ENCODE data around the gene RABL2A. TPM values are rescaled to one million over a fixed set of nuclear protein-coding genes. Genes with fewer than 3 reads are reported as not detected.
"Not testable (repeated sequence)": the region's sequence is repeated elsewhere in the genome, so short reads cannot be mapped to it uniquely, and the experiment has no call there.

RABL2A gene
- total and polyA plus RNA-seq, 4 donors = 1.1 to 6.2 (median 4.0) TPM

- WGBS = 7% methylated on average over 84 of the region's 84 CpGs
- not testable (repeated sequence) for H3K9me3 ChIP-seq (ENCODE audit: control insufficient read depth in 4 of 4, low read length in 3 of 4); H3K36me3 ChIP-seq (ENCODE audit: control insufficient read depth in 4 of 4, insufficient read depth in 3 of 4, low read depth in 1 of 4, low read length in 3 of 4); H3K27me3 ChIP-seq (ENCODE audit: control insufficient read depth in 4 of 4, insufficient read depth in 4 of 4, low read length in 3 of 4); H3K4me1 ChIP-seq (ENCODE audit: control insufficient read depth in 4 of 4, insufficient read depth in 4 of 4, low read length in 3 of 4)
- Histone ChIP-seq H3K27ac (ENCODE audit: low read depth in 1 of 2, low read length in 2 of 2) (peak overlapping the region; percentile 70 to 85), H3K4me3 (ENCODE audit: low read depth in 1 of 3, low read length in 3 of 3) (peak overlapping the region in 2 of 3 donors; percentile 56 to 69), H3K9ac (ENCODE audit: low read depth in 1 of 2, low read length in 2 of 2) (peak overlapping the region in 1 of 2 donors; percentile 53)
- TF ChIP-seq RXRA (IDR thresholded peaks at IDR 0.05) = peak; percentile 66 to 89
- TF ChIP-seq HNF4A (conservative IDR thresholded peaks at IDR 0.05) = peak in 1 of 2 donors; percentile 8
- TF ChIP-seq SP1 (IDR thresholded peaks at IDR 0.05) = peak; percentile 42
- DNase-seq (ENCODE audit: low spot score) = peak; percentile 72
Measured at GRCh38 chr2:113603467-113604084, 23.5 kb upstream of the RABL2A start.

GRCh38 chr2:113604085-113604477, 23.0 kb upstream of the RABL2A start:
- WGBS = 2% methylated on average over 20 of the region's 20 CpGs
- H3K4me3 ChIP-seq (ENCODE audit: low read depth in 1 of 3, low read length in 3 of 3) = peak overlapping the region in 2 of 3 donors; percentile 52 to 59

GRCh38 chr2:113604661-113605060, 22.4 kb upstream of the RABL2A start:
- not testable (repeated sequence) for H3K4me1 ChIP-seq (ENCODE audit: control insufficient read depth in 4 of 4, insufficient read depth in 4 of 4, low read length in 3 of 4); H3K9me3 ChIP-seq (ENCODE audit: control insufficient read depth in 4 of 4, low read length in 3 of 4); H3K27me3 ChIP-seq (ENCODE audit: control insufficient read depth in 4 of 4, insufficient read depth in 4 of 4, low read length in 3 of 4); H3K27ac ChIP-seq (ENCODE audit: low read depth in 1 of 2, low read length in 2 of 2); H3K4me3 ChIP-seq (ENCODE audit: low read depth in 1 of 3, low read length in 3 of 3); H3K36me3 ChIP-seq (ENCODE audit: control insufficient read depth in 4 of 4, insufficient read depth in 3 of 4, low read depth in 1 of 4, low read length in 3 of 4); H3K9ac ChIP-seq (ENCODE audit: low read depth in 1 of 2, low read length in 2 of 2); DNase-seq (ENCODE audit: low spot score)
- WGBS = 75% methylated on average over 5 of the region's 5 CpGs

More at GRCh38 chr2:113604085-113604477, 23.0 kb upstream of the RABL2A start:
- not testable (repeated sequence) for H3K9me3 ChIP-seq (ENCODE audit: control insufficient read depth in 4 of 4, low read length in 3 of 4); H3K27me3 ChIP-seq (ENCODE audit: control insufficient read depth in 4 of 4, insufficient read depth in 4 of 4, low read length in 3 of 4); H3K4me1 ChIP-seq (ENCODE audit: control insufficient read depth in 4 of 4, insufficient read depth in 4 of 4, low read length in 3 of 4); H3K9ac ChIP-seq (ENCODE audit: low read depth in 1 of 2, low read length in 2 of 2); H3K36me3 ChIP-seq (ENCODE audit: control insufficient read depth in 4 of 4, insufficient read depth in 3 of 4, low read depth in 1 of 4, low read length in 3 of 4)
- peak; percentile 13 to 59 for TF ChIP-seq RXRA (IDR thresholded peaks at IDR 0.05)
- TF ChIP-seq MAX (IDR thresholded peaks at IDR 0.05) = peak; percentile 67
- peak; percentile 85 to 87 for TF ChIP-seq RAD21 (IDR thresholded peaks at IDR 0.05)
- peak; percentile 22 for TF ChIP-seq NR2F2 (IDR thresholded peaks at IDR 0.05)
- TF ChIP-seq SP1 (IDR thresholded peaks at IDR 0.05) = peak; percentile 55
- peak in 1 of 2 donors; percentile 13 for TF ChIP-seq HNF4A (conservative IDR thresholded peaks at IDR 0.05)
- TF ChIP-seq FOXA2 (IDR thresholded peaks at IDR 0.05) = peak; percentile 33
- TF ChIP-seq YY1 (IDR thresholded peaks at IDR 0.05) = peak; percentile 42
- TF ChIP-seq, protein P1, sequence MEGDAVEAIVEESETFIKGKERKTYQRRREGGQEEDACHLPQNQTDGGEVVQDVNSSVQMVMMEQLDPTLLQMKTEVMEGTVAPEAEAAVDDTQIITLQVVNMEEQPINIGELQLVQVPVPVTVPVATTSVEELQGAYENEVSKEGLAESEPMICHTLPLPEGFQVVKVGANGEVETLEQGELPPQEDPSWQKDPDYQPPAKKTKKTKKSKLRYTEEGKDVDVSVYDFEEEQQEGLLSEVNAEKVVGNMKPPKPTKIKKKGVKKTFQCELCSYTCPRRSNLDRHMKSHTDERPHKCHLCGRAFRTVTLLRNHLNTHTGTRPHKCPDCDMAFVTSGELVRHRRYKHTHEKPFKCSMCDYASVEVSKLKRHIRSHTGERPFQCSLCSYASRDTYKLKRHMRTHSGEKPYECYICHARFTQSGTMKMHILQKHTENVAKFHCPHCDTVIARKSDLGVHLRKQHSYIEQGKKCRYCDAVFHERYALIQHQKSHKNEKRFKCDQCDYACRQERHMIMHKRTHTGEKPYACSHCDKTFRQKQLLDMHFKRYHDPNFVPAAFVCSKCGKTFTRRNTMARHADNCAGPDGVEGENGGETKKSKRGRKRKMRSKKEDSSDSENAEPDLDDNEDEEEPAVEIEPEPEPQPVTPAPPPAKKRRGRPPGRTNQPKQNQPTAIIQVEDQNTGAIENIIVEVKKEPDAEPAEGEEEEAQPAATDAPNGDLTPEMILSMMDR (IDR thresholded peaks at IDR 0.05; ENCODE audit: low read depth, low read length, missing input control) = peak; percentile 96
- TF ChIP-seq, protein P2, sequence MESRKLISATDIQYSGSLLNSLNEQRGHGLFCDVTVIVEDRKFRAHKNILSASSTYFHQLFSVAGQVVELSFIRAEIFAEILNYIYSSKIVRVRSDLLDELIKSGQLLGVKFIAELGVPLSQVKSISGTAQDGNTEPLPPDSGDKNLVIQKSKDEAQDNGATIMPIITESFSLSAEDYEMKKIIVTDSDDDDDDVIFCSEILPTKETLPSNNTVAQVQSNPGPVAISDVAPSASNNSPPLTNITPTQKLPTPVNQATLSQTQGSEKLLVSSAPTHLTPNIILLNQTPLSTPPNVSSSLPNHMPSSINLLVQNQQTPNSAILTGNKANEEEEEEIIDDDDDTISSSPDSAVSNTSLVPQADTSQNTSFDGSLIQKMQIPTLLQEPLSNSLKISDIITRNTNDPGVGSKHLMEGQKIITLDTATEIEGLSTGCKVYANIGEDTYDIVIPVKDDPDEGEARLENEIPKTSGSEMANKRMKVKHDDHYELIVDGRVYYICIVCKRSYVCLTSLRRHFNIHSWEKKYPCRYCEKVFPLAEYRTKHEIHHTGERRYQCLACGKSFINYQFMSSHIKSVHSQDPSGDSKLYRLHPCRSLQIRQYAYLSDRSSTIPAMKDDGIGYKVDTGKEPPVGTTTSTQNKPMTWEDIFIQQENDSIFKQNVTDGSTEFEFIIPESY (IDR thresholded peaks at IDR 0.05) = peak; percentile 44
- H3K27ac ChIP-seq (ENCODE audit: low read depth in 1 of 2, low read length in 2 of 2) = peak overlapping the region; percentile 70 to 85
- DNase-seq (ENCODE audit: low spot score) = peak; percentile 90

- not testable (repeated sequence) for DNase-seq (ENCODE audit: low spot score)
Measured at GRCh38 chr2:113606036-113606435, 21.0 kb upstream of the RABL2A start.

DNA sequence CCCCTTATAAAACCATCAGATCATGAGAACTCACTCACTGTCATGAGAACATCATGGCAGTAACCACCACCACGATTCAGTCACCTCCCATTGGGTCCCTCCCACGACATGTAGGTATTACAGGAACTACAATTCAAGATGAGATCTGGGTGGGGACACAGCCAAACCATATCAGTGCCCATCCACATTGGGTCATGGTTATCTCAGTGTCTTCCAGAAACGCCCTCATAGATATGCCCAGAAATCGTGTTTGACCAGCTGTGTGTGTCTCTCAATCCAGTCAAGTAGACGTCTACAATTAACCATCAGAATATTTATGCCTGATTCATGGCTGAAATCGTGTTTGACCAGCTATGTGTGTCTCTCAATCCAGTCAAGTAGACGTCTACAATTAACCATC, 17.2 kb upstream of the RABL2A start:
- WGBS = 79% methylated on average over 6 of the region's 7 CpGs
- not testable (repeated sequence) for H3K4me1 ChIP-seq (ENCODE audit: control insufficient read depth in 4 of 4, insufficient read depth in 4 of 4, low read length in 3 of 4); H3K4me3 ChIP-seq (ENCODE audit: low read depth in 1 of 3, low read length in 3 of 3); H3K9ac ChIP-seq (ENCODE audit: low read depth in 1 of 2, low read length in 2 of 2); H3K36me3 ChIP-seq (ENCODE audit: control insufficient read depth in 4 of 4, insufficient read depth in 3 of 4, low read depth in 1 of 4, low read length in 3 of 4); H3K27me3 ChIP-seq (ENCODE audit: control insufficient read depth in 4 of 4, insufficient read depth in 4 of 4, low read length in 3 of 4); H3K9me3 ChIP-seq (ENCODE audit: control insufficient read depth in 4 of 4, low read length in 3 of 4); H3K27ac ChIP-seq (ENCODE audit: low read depth in 1 of 2, low read length in 2 of 2); DNase-seq (ENCODE audit: low spot score)

More at GRCh38 chr2:113606036-113606435, 21.0 kb upstream of the RABL2A start:
- H3K27me3 ChIP-seq (ENCODE audit: control insufficient read depth in 4 of 4, insufficient read depth in 4 of 4, low read length in 3 of 4); H3K4me3 ChIP-seq (ENCODE audit: low read depth in 1 of 3, low read length in 3 of 3); H3K36me3 ChIP-seq (ENCODE audit: control insufficient read depth in 4 of 4, insufficient read depth in 3 of 4, low read depth in 1 of 4, low read length in 3 of 4); H3K27ac ChIP-seq (ENCODE audit: low read depth in 1 of 2, low read length in 2 of 2); H3K9me3 ChIP-seq (ENCODE audit: control insufficient read depth in 4 of 4, low read length in 3 of 4); H3K9ac ChIP-seq (ENCODE audit: low read depth in 1 of 2, low read length in 2 of 2); H3K4me1 ChIP-seq (ENCODE audit: control insufficient read depth in 4 of 4, insufficient read depth in 4 of 4, low read length in 3 of 4): not testable (repeated sequence)
- 75% methylated on average over 1 of the region's 1 CpG for WGBS

DNA sequence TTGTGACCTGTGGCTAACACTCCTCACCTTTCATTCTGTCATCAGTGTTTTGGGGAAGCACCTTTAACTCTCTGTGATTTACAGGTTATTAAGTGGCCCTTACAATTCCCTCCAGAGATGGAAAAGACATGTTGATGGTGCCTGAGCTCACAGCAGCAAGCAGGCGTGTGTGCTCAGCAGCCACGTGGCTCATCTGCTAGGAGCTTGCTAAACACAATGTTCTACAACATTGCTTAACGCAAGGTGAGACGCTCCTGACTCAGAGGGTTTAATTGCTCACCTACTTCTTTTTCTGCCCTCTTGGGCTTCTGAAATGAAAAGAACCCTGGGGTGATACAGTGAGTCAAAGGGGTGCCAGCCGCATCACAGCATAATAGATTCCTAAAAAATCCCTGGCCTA, 6.1 kb upstream of the RABL2A start:
- H3K9ac ChIP-seq (ENCODE audit: low read depth in 1 of 2, low read length in 2 of 2); H3K27ac ChIP-seq (ENCODE audit: low read depth in 1 of 2, low read length in 2 of 2); H3K27me3 ChIP-seq (ENCODE audit: control insufficient read depth in 4 of 4, insufficient read depth in 4 of 4, low read length in 3 of 4); H3K36me3 ChIP-seq (ENCODE audit: control insufficient read depth in 4 of 4, insufficient read depth in 3 of 4, low read depth in 1 of 4, low read length in 3 of 4); H3K4me3 ChIP-seq (ENCODE audit: low read depth in 1 of 3, low read length in 3 of 3); DNase-seq (ENCODE audit: low spot score); H3K4me1 ChIP-seq (ENCODE audit: control insufficient read depth in 4 of 4, insufficient read depth in 4 of 4, low read length in 3 of 4); H3K9me3 ChIP-seq (ENCODE audit: control insufficient read depth in 4 of 4, low read length in 3 of 4): not testable (repeated sequence)
- WGBS = 92% methylated on average over 4 of the region's 5 CpGs

All from liver (tissue), 9 donors.